ENCODE data around the gene TECPR2.

DNA sequence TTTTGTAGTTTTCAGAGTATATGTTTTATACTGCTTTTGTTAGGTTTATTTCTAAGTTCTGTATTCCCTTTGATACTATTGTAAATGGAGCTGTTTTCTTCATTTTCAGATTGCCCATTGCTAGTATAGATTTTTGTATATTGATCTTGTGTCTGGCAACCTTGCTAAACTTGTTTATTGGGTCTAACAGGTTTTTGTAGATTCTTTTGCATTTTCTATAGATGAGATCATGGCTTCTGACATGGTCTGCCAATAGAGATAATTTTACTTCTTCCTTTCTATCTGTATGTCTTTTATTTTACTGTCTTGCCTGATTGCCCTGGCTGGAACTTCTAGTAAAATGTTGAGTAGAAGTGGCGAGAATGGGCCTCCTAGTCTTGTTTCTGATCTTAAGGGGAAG, 106.5 kb downstream of the TECPR2 start:
- TF ChIP-seq CTCF (IDR thresholded peaks at IDR 0.05), result no peak
- TF ChIP-seq EZH2phosphoT487 (IDR thresholded peaks at IDR 0.05), result no peak

Data from neural progenitor cell (in vitro differentiated cells).